HFF-Myc (cell line): ENCODE results near the gene GSK3B.

ENCODE experiments used
- DNase-seq: peaks from one replicate; pipeline ENCODE4 v3.0.0-alpha.2; 2011; ENCODE audit warnings: low read depth; ENCODE audit errors: extremely low read depth
- H3K4me3 ChIP-seq: replicated peaks from 2 replicates; pipeline ENCODE4 v1.5.1; 2011; ENCODE audit warnings: low read depth, mild to moderate bottlenecking, control low read depth, low read length
- TF ChIP-seq, protein P1 (sequence below): IDR thresholded peaks from 2 replicates; pipeline ENCODE4 v1.5.1; 2012; ENCODE audit warnings: mild to moderate bottlenecking, low read depth, low read length, control low read depth; ENCODE audit errors: missing control alignments

GSK3B gene

DNA sequence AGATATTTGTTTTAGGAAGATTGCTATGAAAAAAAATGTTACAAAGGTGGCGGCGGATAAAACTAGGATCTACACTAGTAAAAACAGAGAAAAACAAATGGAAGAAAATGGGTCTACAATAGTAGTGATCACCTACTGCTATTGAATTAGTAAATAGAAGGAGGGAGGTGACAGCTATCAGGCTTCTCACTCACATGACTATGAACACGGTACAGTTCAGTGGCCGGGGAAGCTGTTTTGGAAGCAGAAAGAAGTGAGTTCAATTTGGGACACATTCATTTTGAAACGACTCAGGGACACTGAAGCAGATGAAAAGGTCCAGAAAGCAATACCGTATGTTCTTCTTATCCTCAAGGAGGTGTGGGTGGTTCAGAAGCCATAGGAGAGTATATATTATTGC lies 138.3 kb downstream of the GSK3B start:
- no peak overlapping the region for H3K4me3 ChIP-seq
- TF ChIP-seq, protein P1, sequence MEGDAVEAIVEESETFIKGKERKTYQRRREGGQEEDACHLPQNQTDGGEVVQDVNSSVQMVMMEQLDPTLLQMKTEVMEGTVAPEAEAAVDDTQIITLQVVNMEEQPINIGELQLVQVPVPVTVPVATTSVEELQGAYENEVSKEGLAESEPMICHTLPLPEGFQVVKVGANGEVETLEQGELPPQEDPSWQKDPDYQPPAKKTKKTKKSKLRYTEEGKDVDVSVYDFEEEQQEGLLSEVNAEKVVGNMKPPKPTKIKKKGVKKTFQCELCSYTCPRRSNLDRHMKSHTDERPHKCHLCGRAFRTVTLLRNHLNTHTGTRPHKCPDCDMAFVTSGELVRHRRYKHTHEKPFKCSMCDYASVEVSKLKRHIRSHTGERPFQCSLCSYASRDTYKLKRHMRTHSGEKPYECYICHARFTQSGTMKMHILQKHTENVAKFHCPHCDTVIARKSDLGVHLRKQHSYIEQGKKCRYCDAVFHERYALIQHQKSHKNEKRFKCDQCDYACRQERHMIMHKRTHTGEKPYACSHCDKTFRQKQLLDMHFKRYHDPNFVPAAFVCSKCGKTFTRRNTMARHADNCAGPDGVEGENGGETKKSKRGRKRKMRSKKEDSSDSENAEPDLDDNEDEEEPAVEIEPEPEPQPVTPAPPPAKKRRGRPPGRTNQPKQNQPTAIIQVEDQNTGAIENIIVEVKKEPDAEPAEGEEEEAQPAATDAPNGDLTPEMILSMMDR: no peak

DNA sequence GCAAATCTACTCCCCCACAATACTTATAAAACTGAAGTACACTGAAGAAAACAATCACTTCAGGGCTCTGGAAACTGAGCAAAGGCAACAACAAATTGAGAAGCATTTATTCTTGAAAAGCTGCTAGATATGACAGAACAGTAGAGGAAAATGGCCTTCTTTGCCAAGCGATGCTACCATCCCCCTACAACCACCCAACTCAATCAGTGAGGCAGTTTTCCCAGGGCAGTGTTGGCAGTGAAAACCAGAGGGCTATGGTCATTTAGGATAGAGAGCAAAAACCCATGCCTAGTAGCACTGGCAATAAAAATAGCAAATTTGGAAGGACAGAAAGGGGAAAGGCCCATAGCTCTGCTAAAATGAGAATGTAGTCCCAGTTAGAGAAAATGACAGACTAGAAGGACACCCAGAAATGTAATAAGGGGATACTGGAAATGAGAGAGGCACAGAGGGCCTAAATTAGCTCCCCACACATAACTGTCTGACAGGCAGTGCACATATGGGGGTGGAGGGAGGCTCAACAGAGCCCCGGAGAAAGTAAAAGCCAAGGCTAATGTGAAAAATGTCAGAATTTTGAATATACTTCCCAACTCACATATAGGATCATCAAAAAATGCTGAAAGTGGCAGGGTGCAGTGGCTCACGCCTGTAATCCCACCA lies 143.5 kb downstream of the GSK3B start:
- no peak for DNase-seq
- no peak overlapping the region for H3K4me3 ChIP-seq
- TF ChIP-seq, protein P1: no peak

More for the DNA sequence above, 138.3 kb downstream of the GSK3B start:
- no peak for DNase-seq

DNA sequence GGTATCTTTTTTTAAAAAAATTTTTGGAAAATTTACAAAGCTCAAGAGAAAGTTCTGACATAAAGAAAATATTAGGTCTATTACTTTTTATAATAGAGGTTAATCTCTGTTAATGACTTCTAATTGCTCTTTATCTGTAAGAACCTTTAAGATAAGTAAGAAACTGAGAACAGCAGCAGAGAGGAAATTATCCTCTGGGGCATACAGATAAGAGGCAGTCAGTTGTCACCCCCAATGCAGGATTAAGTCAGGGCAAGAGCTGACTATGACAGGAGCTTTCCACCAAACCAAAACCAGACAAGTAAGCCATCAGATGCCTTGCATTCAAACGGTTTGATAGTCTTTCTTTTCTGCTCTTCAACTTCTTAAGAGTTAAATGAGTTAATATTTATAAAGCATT lies 149.0 kb downstream of the GSK3B start:
- H3K4me3 ChIP-seq: no peak overlapping the region
- TF ChIP-seq, protein P1: no peak
- no peak for DNase-seq

DNA sequence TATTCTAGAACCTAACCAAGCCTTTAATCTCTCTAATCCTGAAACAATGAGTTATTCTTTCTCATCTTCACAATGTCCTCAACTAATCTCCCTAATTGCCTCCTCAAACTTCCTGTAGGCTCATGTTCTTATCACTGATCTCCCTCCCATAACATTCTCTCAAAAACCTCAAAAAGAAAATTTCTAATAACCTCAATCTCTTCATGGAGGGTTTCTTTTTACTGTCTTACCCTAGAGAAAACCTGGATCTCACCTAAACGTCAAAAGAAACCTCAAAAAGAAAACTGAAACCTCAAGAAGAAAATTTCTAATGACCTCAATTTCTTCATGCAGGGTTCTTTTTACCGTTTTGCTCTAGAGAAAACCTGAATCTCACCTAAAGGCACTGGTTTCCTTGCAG lies 150.2 kb downstream of the GSK3B start:
- TF ChIP-seq, protein P1: no peak
- DNase-seq: no peak
- no peak overlapping the region for H3K4me3 ChIP-seq

DNA sequence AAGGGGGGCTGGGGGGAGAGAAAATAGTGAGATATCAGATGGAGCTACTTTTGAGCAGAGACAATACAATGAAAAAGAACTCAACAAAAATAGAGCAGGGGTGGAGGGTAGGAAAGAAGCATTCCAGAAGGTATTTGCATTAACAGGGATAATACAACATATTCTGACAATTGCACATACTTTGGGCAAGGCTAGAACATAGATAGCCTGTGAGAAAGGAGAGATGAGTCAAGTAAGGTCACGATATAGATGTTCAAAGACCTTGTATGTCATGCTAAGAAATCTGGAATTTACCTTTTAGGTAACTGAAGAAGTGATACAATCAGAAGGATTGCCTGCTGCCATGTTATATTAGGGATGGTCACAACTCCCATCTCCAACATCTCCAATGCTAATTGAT lies 155.2 kb downstream of the GSK3B start:
- H3K4me3 ChIP-seq: no peak overlapping the region
- TF ChIP-seq, protein P1: no peak
- no peak for DNase-seq

DNA sequence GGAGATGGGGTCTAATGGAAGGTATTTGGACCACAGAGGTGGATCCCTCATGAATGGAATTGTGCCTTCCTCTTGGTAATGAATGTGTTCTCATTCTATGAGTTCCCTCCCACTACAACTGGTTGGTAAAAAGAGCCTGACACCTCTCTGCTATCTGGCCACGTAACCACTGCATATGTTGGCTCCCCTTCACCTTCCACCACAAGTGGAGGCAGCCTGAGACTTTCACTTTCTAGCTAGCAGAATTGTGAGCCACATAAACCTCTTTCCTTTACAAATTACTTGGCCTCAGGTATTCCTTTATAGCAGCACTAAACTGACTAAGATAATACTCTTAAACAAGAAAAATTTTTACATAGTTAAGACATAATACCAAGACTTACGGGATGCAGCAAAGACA lies 157.0 kb downstream of the GSK3B start:
- TF ChIP-seq, protein P1: no peak
- H3K4me3 ChIP-seq: no peak overlapping the region
- no peak for DNase-seq

DNA sequence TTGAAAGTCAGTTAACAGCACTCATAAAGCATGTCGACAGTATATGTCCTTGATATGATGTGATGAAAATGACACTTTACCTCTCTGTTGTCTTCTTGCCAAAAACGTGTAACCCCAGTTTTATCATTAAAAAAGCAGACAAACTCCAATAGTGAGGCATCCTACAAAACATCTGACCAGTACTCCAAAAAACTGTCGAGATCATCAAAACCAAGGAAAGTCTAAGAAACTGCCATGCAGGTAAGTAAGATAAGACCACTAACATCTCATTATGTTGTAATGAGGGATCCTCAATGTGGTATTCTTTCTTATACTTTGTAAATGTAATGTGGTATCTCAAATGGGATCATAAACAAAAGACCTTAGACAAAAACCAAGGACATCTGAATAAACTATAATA lies 160.0 kb downstream of the GSK3B start:
- no peak overlapping the region for H3K4me3 ChIP-seq
- TF ChIP-seq, protein P1: no peak
- no peak for DNase-seq
